ENCODE data around the gene IQCE. TPM values are rescaled to one million over a fixed set of nuclear protein-coding genes. Genes with fewer than 3 reads are reported as not detected.

The IQCE gene
- total and polyA plus RNA-seq, 2 donors from 2014 or later, result 6.1 to 27.8 TPM

- Histone ChIP-seq H3K4me1 (ENCODE audit: control insufficient read depth in 2 of 3, insufficient read depth in 2 of 3, low read depth in 1 of 3, low read length in 3 of 3) (peaks cover 0 to 31% (median 14%) of the 10 kb centered on the region in 3 donors), H3K27ac (ENCODE audit: low read depth in 2 of 2, low read length in 2 of 2) (no peak overlapping the region), H3K4me3 (ENCODE audit: low read length in 3 of 3) (no peak overlapping the region), H3K9ac (ENCODE audit: low read length in 3 of 3) (no peak overlapping the region), H3K27me3 (ENCODE audit: control insufficient read depth, insufficient read depth, low read length) (no peaks in the 10 kb centered on the region), H3K9me3 (ENCODE audit: control insufficient read depth in 2 of 3, insufficient read depth in 1 of 3, low read length in 3 of 3) (no peaks in the 10 kb centered on the region), H3K36me3 (ENCODE audit: control insufficient read depth in 2 of 3, insufficient read depth in 3 of 3, low read length in 3 of 3) (peaks cover 0 to 7% (median 2%) of the 10 kb centered on the region in 3 donors)
- FAIRE-seq (no peak), DNase-seq (peak in 1 of 5 donors; percentile 74)
- TF ChIP-seq, protein P1, sequence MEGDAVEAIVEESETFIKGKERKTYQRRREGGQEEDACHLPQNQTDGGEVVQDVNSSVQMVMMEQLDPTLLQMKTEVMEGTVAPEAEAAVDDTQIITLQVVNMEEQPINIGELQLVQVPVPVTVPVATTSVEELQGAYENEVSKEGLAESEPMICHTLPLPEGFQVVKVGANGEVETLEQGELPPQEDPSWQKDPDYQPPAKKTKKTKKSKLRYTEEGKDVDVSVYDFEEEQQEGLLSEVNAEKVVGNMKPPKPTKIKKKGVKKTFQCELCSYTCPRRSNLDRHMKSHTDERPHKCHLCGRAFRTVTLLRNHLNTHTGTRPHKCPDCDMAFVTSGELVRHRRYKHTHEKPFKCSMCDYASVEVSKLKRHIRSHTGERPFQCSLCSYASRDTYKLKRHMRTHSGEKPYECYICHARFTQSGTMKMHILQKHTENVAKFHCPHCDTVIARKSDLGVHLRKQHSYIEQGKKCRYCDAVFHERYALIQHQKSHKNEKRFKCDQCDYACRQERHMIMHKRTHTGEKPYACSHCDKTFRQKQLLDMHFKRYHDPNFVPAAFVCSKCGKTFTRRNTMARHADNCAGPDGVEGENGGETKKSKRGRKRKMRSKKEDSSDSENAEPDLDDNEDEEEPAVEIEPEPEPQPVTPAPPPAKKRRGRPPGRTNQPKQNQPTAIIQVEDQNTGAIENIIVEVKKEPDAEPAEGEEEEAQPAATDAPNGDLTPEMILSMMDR (IDR thresholded peaks at IDR 0.05; ENCODE audit: borderline replicate concordance, extremely low read depth, insufficient read depth), result no peak
- intact Hi-C loops (cut with DNase I), result no loop called here
These were observed 85.9 kb downstream of the IQCE start for GRCh38 chr7:2644562-2645273.

- H3K4me1 ChIP-seq (ENCODE audit: control insufficient read depth in 2 of 3, insufficient read depth in 2 of 3, low read depth in 1 of 3, low read length in 3 of 3), result peaks cover 0 to 24% (median 11%) of the 10 kb centered on the region in 3 donors
- H3K27me3 ChIP-seq (ENCODE audit: control insufficient read depth, insufficient read depth, low read length), result no peaks in the 10 kb centered on the region
- DNase-seq (peak in 1 of 5 donors; percentile 53), FAIRE-seq (no peak)
- H3K36me3 ChIP-seq (ENCODE audit: control insufficient read depth in 2 of 3, insufficient read depth in 3 of 3, low read length in 3 of 3), result peaks cover 0 to 10% (median 2%) of the 10 kb centered on the region in 3 donors
- TF ChIP-seq, protein P1 (IDR thresholded peaks at IDR 0.05; ENCODE audit: borderline replicate concordance, extremely low read depth, insufficient read depth), result no peak
- intact Hi-C loops (cut with DNase I), result no loop called here
- H3K27ac ChIP-seq (ENCODE audit: low read depth in 2 of 2, low read length in 2 of 2), result no peak overlapping the region
- no peak overlapping the region for H3K4me3 ChIP-seq (ENCODE audit: low read length in 3 of 3)
- no peak overlapping the region for H3K9ac ChIP-seq (ENCODE audit: low read length in 3 of 3)
- H3K9me3 ChIP-seq (ENCODE audit: control insufficient read depth in 2 of 3, insufficient read depth in 1 of 3, low read length in 3 of 3), result no peaks in the 10 kb centered on the region
These were observed 86.6 kb downstream of the IQCE start for GRCh38 chr7:2645274-2645868.

DNA sequence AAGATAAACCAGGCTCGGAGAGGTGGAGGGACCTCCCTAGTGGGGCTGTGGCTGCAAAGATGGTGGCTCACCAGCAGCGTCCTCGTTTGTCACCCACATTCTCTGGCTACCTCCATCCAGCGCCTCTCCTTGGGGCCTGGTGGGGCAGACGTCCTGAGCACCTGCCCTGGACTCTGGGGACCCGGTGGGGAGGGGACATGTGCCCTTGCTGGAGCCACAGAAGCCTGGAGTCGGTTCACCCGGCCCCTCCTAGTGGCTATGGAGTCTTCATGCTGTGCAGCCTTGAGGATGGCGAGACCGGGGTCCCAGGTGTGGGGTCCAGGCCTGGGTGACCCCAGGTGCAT is 87.5 kb downstream of the IQCE start:
- H3K36me3 ChIP-seq (ENCODE audit: control insufficient read depth in 2 of 3, insufficient read depth in 3 of 3, low read length in 3 of 3), result peaks cover 0 to 10% (median 2%) of the 10 kb centered on the region in 3 donors
- DNase-seq (no peak), FAIRE-seq (no peak)
- TF ChIP-seq, protein P1 (IDR thresholded peaks at IDR 0.05; ENCODE audit: borderline replicate concordance, extremely low read depth, insufficient read depth), result no peak
- H3K9ac ChIP-seq (ENCODE audit: low read length in 3 of 3), result no peak overlapping the region
- H3K27ac ChIP-seq (ENCODE audit: low read depth in 2 of 2, low read length in 2 of 2), result no peak overlapping the region
- H3K4me1 ChIP-seq (ENCODE audit: control insufficient read depth in 2 of 3, insufficient read depth in 2 of 3, low read depth in 1 of 3, low read length in 3 of 3), result peaks cover 0 to 16% (median 5%) of the 10 kb centered on the region in 3 donors
- intact Hi-C loops (cut with DNase I), result no loop called here
- H3K9me3 ChIP-seq (ENCODE audit: control insufficient read depth in 2 of 3, insufficient read depth in 1 of 3, low read length in 3 of 3), result no peaks in the 10 kb centered on the region
- H3K27me3 ChIP-seq (ENCODE audit: control insufficient read depth, insufficient read depth, low read length), result no peaks in the 10 kb centered on the region
- H3K4me3 ChIP-seq (ENCODE audit: low read length in 3 of 3), result no peak overlapping the region

Data from kidney (tissue), 14 donors.